ENCODE measurements around the gene DPP9. TPM values are rescaled to one million over a fixed set of nuclear protein-coding genes. Genes with fewer than 3 reads are reported as not detected.

Gene DPP9
- total and polyA plus RNA-seq, 2 of the 4 experiments (the other 2 are of a cell fraction), result 12.4 to 33.0 TPM

DNA sequence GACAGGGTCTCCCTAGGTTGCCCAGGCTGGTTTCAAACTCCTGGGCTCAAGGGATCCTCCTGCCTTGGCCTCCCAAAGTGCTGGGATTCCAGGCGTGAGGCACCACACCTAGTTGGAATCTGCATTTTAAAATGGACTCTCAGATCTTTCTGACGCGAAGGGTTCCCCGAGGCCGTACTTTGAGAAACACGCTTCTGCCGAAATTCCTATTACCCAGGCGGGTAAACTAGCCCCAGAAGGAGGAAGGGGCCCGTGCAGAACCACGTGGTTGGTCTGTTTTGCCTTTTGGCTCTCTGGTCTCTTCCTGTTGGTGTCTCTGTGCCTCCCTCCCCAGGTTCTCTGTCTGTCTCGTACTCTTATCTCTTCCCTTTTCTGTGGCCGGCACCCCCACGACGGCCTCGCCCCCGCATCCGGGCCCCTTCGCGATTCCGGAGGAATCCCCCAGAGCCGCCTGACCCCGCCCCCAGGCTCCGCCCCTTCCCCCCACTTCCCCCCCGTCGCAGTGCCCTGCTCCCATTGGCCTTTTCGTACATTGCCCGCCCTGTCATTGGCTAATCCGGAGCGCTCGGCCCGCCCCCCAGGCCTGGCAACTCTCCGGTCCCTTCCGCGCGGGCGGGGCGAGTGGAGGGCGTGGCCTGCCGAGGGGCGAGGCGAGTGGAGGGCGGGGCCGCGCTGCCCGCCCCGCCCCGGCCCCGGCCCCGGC is 84.7 kb downstream of the DPP9 start, which contains the start of gene TNFAIP8L1:
TNFAIP8L1 (plus strand) TSS at position 689 of the 703 bp plus-strand sequence. CDS start 12,354 bp downstream, outside the sequence.
- intact Hi-C loops (cut with micrococcal nuclease), result loop anchor here (5.0 kb wide), 1 partner anchor 167 kb away; the partner anchor contains the start of gene HDGFL2
- Histone ChIP-seq H4K91ac (ENCODE audit: insufficient read depth, low read depth, low read length) (peak within 1 kb of the TSS; percentile 79), H2AFZ (replicated peaks; ENCODE audit: low read length, poor library complexity) (peak within 1 kb of the TSS; percentile 98), H3K18ac (ENCODE audit: low read depth, low read length) (peak within 1 kb of the TSS; percentile 81), H2BK15ac (ENCODE audit: low read depth, low read length) (peak within 1 kb of the TSS; percentile 88; the same call in 1 of the 3 replicates), H2BK5ac (ENCODE audit: low read depth, low read length, poor library complexity, severe bottlenecking) (peak within 1 kb of the TSS; percentile 90), H3K27ac (ENCODE audit: insufficient read depth, low read length) (peak within 1 kb of the TSS; percentile 90), H3K9me3 (ENCODE audit: control insufficient read depth, insufficient read depth, low read length) (no peaks in the 10 kb centered on the region), H2AK5ac (ENCODE audit: low read depth, low read length) (peak within 1 kb of the TSS; percentile 93; the same call in 1 of the 2 replicates), H3K27me3 (ENCODE audit: control insufficient read depth, insufficient read depth, low read length) (no peaks in the 10 kb centered on the region), H3K4ac (ENCODE audit: low read depth, low read length) (peak within 1 kb of the TSS; percentile 84), H3K9ac (ENCODE audit: low read depth, low read length) (peak within 1 kb of the TSS; percentile 85), H3K9me1 (ENCODE audit: insufficient read depth, low read length) (no peaks in the 10 kb centered on the region; the same call in 1 of the 2 replicates), H3K4me2 (ENCODE audit: low read depth, low read length) (peak within 1 kb of the TSS; percentile 95), H3K4me1 (ENCODE audit: control insufficient read depth, insufficient read depth, low read length) (peaks cover 17% of the 10 kb centered on the region), H4K8ac (ENCODE audit: low read depth in 2 of 2, low read length in 2 of 2) (peak within 1 kb of the TSS; percentile 44 to 96), H3K36me3 (ENCODE audit: control insufficient read depth, insufficient read depth, low read length) (no peaks in the 10 kb centered on the region), H2BK20ac (ENCODE audit: low read depth, low read length) (peak within 1 kb of the TSS; percentile 41), H3K23ac (ENCODE audit: low read depth, low read length) (peak within 1 kb of the TSS; percentile 81), H3K79me1 (ENCODE audit: low read depth in 1 of 2, low read length in 2 of 2) (peaks cover 20 to 31% of the 10 kb centered on the region in 2 experiments), H3K14ac (replicated peaks; ENCODE audit: low read depth, low read length) (peak within 1 kb of the TSS; percentile 79), H2BK120ac (ENCODE audit: low read depth, low read length) (peak within 1 kb of the TSS; percentile 75; the same call in 1 of the 2 replicates), H4K5ac (ENCODE audit: low read depth, low read length) (peak within 1 kb of the TSS; percentile 93), H3K56ac (ENCODE audit: extremely low read depth, insufficient read depth, low read length) (peak within 1 kb of the TSS; percentile 87), H2AK9ac (replicated peaks; ENCODE audit: low read depth, low read length, poor library complexity) (peak within 1 kb of the TSS; percentile 96), H4K20me1 (ENCODE audit: insufficient read depth, low read length) (peaks cover 2% of the 10 kb centered on the region; the same call in 1 of the 2 replicates), H3K4me3 (ENCODE audit: insufficient read depth, low read depth, low read length) (peak within 1 kb of the TSS; percentile 74)
- ATAC-seq (ENCODE audit: low read depth) (peak; percentile 92), DNase-seq (peak; percentile 92)
- dilution Hi-C loops (cut with HindIII; ENCODE audit: low sequenced_read_pairs, unreplicated experiment), result no loop called here
- BruUV-seq (replicated peaks), result no TSS peak
- CTCF ChIA-PET, result no interaction called here
- POLR2A ChIA-PET (ENCODE audit: unreplicated experiment), result no interaction called here
- WGBS, 2 experiments (ENCODE audit: extremely low coverage in 2 of 2, insufficient read length in 1 of 2), result 0% methylated on average over 18 of the region's 49 CpGs; no CpG with 5 or more reads in 1 of the 2 experiments
- in situ Hi-C loops (cut with MboI; ENCODE audit: low sequenced_read_pairs), result loop anchor here (5.0 kb wide), 1 partner anchor 62 kb away; no protein-coding TSS in a partner anchor
- TF ChIP-seq MAZ (IDR thresholded peaks at IDR 0.05; ENCODE audit: borderline replicate concordance, low read depth, low read length) (peak; percentile 96; the same call in 1 of the 2 replicates), NFE2L2 (IDR thresholded peaks at IDR 0.05; ENCODE audit: low read depth, low read length) (no peak), RAD21 (IDR thresholded peaks at IDR 0.05; ENCODE audit: low read length) (no peak), POLR2A (IDR thresholded peaks at IDR 0.05; ENCODE audit: low read depth, low read length) (peak; percentile 43; the same call in 1 of the 2 replicates), CEBPB (IDR thresholded peaks at IDR 0.05; ENCODE audit: low read depth, low read length) (no peak), SMC3 (IDR thresholded peaks at IDR 0.05; ENCODE audit: low read depth, low read length) (no peak), FOS (IDR thresholded peaks at IDR 0.05; ENCODE audit: low read depth, low read length) (no peak; the same call in 1 of the 2 replicates), MAFK (IDR thresholded peaks at IDR 0.05; ENCODE audit: low read depth, low read length) (no peak), RFX5 (IDR thresholded peaks at IDR 0.05; ENCODE audit: low read depth, low read length) (no peak), BHLHE40 (IDR thresholded peaks at IDR 0.05; ENCODE audit: low read depth, low read length) (no peak), RCOR1 (IDR thresholded peaks at IDR 0.05; ENCODE audit: insufficient replicate concordance, low read length) (no peak), CHD1 (IDR thresholded peaks at IDR 0.05; ENCODE audit: low read depth, low read length) (no peak), MXI1 (IDR thresholded peaks at IDR 0.05; ENCODE audit: borderline replicate concordance, low read depth, low read length) (peak; percentile 75; the same call in 1 of the 2 replicates)
- TF ChIP-seq, protein P1, sequence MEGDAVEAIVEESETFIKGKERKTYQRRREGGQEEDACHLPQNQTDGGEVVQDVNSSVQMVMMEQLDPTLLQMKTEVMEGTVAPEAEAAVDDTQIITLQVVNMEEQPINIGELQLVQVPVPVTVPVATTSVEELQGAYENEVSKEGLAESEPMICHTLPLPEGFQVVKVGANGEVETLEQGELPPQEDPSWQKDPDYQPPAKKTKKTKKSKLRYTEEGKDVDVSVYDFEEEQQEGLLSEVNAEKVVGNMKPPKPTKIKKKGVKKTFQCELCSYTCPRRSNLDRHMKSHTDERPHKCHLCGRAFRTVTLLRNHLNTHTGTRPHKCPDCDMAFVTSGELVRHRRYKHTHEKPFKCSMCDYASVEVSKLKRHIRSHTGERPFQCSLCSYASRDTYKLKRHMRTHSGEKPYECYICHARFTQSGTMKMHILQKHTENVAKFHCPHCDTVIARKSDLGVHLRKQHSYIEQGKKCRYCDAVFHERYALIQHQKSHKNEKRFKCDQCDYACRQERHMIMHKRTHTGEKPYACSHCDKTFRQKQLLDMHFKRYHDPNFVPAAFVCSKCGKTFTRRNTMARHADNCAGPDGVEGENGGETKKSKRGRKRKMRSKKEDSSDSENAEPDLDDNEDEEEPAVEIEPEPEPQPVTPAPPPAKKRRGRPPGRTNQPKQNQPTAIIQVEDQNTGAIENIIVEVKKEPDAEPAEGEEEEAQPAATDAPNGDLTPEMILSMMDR (conservative IDR thresholded peaks at IDR 0.05; ENCODE audit: low read depth, low read length), result no peak
- TF ChIP-seq, protein P2, sequence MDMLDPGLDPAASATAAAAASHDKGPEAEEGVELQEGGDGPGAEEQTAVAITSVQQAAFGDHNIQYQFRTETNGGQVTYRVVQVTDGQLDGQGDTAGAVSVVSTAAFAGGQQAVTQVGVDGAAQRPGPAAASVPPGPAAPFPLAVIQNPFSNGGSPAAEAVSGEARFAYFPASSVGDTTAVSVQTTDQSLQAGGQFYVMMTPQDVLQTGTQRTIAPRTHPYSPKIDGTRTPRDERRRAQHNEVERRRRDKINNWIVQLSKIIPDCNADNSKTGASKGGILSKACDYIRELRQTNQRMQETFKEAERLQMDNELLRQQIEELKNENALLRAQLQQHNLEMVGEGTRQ (IDR thresholded peaks at IDR 0.05; ENCODE audit: low read depth, low read length), result peak; percentile 64

All from IMR-90 (cell line).